ENCODE data around the gene TFPT. TPM values are rescaled to one million over a fixed set of nuclear protein-coding genes. Genes with fewer than 3 reads are reported as not detected.

The TFPT gene
- total RNA-seq, 2 donors from 2014 or later: 6.5 to 11.9 TPM

DNA sequence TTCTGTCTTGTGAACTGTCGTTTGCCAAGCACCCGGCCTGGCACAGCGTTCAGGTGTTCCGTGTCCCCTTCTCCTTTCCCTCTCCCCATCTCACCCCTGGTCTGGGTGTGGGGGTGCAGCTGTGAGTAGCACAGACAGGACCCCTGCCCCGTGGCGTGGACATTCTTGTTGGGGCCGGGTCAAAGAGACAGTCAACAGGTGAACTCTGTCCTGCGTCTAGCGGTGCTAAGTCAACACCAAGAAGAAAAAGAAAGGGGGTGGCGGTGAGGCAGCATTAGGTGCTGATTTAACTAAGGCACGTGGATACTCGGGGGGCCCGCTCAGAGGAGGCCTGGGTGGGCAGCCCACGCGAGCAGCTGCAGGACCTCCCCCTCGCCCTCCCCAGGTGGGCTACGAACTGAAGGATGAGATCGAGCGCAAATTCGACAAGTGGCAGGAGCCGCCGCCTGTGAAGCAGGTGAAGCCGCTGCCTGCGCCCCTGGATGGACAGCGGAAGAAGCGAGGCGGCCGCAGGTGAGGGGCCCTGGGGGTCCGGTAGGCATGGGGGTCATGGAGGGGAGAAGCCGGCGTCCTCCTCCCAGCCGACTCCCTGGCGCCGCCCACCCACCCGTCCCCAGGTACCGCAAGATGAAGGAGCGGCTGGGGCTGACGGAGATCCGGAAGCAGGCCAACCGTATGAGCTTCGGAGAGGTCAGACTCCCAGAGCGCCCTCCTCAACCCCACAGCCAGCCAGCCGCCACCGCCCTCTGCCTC, 12.4 kb upstream of the TFPT start:
- Histone ChIP-seq H3K27ac (no peak overlapping the region), H3K4me3 (no peak overlapping the region), H3K9me3 (no peaks in the 10 kb centered on the region), H3K36me3 (replicated peaks in 1 of 2; ENCODE audit: insufficient read depth in 1 of 2, low read depth in 2 of 2) (peaks cover 10 to 45% of the 10 kb centered on the region in 2 donors), H3K27me3 (no peaks in the 10 kb centered on the region), H3K4me1 (no peaks in the 10 kb centered on the region)
- intact Hi-C loops (cut with DNase I): no loop called here
- 91 to 94% methylated on average over 32 to 34 of the region's 44 CpGs for WGBS, 2 donors
- TF ChIP-seq CTCF (IDR thresholded peaks at IDR 0.05): no peak
- no peak for TF ChIP-seq POLR2A (IDR thresholded peaks at IDR 0.05)
- DNase-seq (no peak), ATAC-seq (no peak)

GRCh38 chr19:54125713-54126112, 10.3 kb upstream of the TFPT start:
- H3K36me3 ChIP-seq (replicated peaks in 1 of 2; ENCODE audit: insufficient read depth in 1 of 2, low read depth in 2 of 2): peaks cover 10 to 53% of the 10 kb centered on the region in 2 donors
- ATAC-seq: no peak
- intact Hi-C loops (cut with DNase I): no loop called here
- H3K27me3 ChIP-seq: no peaks in the 10 kb centered on the region
- TF ChIP-seq POLR2A (IDR thresholded peaks at IDR 0.05) (no peak), CTCF (IDR thresholded peaks at IDR 0.05) (no peak)
- H3K27ac ChIP-seq: no peak overlapping the region
- no peaks in the 10 kb centered on the region for H3K4me1 ChIP-seq
- H3K9me3 ChIP-seq: no peaks in the 10 kb centered on the region
- H3K4me3 ChIP-seq: no peak overlapping the region
- DNase-seq: no peak
- WGBS, 2 donors: 80 to 82% methylated on average over 1 to 8 of the region's 9 CpGs

DNA sequence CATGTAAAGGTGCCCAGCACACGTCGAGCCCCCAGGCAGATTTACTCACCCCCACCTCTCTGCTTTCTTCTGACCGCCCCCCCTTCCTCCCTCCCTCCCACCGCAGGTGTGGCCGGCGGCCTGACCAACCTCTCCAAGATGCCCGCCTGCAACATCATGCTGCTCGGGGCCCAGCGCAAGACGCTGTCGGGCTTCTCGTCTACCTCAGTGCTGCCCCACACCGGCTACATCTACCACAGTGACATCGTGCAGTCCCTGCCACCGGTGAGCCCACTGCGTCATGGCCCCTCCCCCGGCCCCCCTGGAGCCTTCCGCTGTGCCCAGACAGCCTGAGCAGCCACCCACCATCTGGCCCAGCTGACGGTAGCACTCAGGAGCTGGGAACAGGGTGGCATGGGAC, 8.9 kb upstream of the TFPT start:
- Histone ChIP-seq H3K27ac (no peak overlapping the region), H3K4me3 (no peak overlapping the region), H3K36me3 (replicated peaks in 1 of 2; ENCODE audit: insufficient read depth in 1 of 2, low read depth in 2 of 2) (peaks cover 6 to 55% of the 10 kb centered on the region in 2 donors), H3K4me1 (no peaks in the 10 kb centered on the region), H3K9me3 (no peaks in the 10 kb centered on the region), H3K27me3 (no peaks in the 10 kb centered on the region)
- intact Hi-C loops (cut with DNase I): no loop called here
- ATAC-seq: no peak
- DNase-seq: no peak
- TF ChIP-seq POLR2A (IDR thresholded peaks at IDR 0.05) (no peak), CTCF (IDR thresholded peaks at IDR 0.05) (no peak)
- 91 to 93% methylated on average over 11 to 14 of the region's 19 CpGs for WGBS, 2 donors

- no peak for DNase-seq
- 91 to 94% methylated on average over 4 to 17 of the region's 17 CpGs for WGBS, 2 donors
- Histone ChIP-seq H3K36me3 (replicated peaks in 1 of 2; ENCODE audit: insufficient read depth in 1 of 2, low read depth in 2 of 2) (peaks cover 5 to 53% of the 10 kb centered on the region in 2 donors), H3K4me1 (no peaks in the 10 kb centered on the region), H3K9me3 (no peaks in the 10 kb centered on the region), H3K27me3 (no peaks in the 10 kb centered on the region), H3K4me3 (no peak overlapping the region), H3K27ac (no peak overlapping the region)
- no peak for TF ChIP-seq CTCF (IDR thresholded peaks at IDR 0.05)
- TF ChIP-seq POLR2A (IDR thresholded peaks at IDR 0.05): no peak
- ATAC-seq: no peak
- intact Hi-C loops (cut with DNase I): no loop called here
Observed at GRCh38 chr19:54123682-54124081, 8.2 kb upstream of the TFPT start.

- Histone ChIP-seq H3K27me3 (no peaks in the 10 kb centered on the region), H3K27ac (no peak overlapping the region), H3K4me3 (no peak overlapping the region), H3K36me3 (replicated peaks in 1 of 2; ENCODE audit: insufficient read depth in 1 of 2, low read depth in 2 of 2) (peaks cover 5 to 38% of the 10 kb centered on the region in 2 donors), H3K9me3 (no peaks in the 10 kb centered on the region), H3K4me1 (peaks cover 11% of the 10 kb centered on the region)
- TF ChIP-seq CTCF (IDR thresholded peaks at IDR 0.05) (no peak), POLR2A (IDR thresholded peaks at IDR 0.05) (no peak)
- DNase-seq (no peak), ATAC-seq (no peak)
- intact Hi-C loops (cut with DNase I): no loop called here
- 89 to 96% methylated on average over 10 of the region's 10 CpGs for WGBS, 2 donors
Observed at GRCh38 chr19:54121259-54121658, 5.8 kb upstream of the TFPT start.
